ENCODE measurements around the gene NME1. TPM values are rescaled to one million over a fixed set of nuclear protein-coding genes. Genes with fewer than 3 reads are reported as not detected.

Gene NME1
- total RNA-seq, 1 donor: 105 TPM

DNA sequence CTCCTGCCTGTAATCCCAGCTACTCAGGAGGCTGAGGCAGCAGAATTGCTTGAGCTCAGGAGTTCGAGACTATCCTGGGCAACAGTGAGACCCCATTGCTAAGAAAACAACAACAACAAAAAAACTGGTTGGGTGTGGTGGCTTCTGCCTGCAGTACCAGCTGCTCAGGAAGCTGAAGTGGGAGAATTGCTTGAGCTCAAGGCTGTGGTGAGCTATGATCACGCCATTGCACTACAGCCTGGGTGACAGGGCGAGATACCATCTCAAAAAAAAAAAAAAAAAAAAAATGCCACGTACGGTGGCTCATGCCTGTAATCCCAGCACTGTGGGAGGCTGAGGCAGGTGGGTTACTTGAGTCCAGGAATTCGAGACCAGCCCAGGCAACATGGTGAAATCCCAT lies 46.9 kb downstream of the NME1 start:
- no peak for DNase-seq (ENCODE audit: low read depth)
- no peak overlapping the region for H3K4me3 ChIP-seq (ENCODE audit: low read depth, low read length)
- TF ChIP-seq, protein P1, sequence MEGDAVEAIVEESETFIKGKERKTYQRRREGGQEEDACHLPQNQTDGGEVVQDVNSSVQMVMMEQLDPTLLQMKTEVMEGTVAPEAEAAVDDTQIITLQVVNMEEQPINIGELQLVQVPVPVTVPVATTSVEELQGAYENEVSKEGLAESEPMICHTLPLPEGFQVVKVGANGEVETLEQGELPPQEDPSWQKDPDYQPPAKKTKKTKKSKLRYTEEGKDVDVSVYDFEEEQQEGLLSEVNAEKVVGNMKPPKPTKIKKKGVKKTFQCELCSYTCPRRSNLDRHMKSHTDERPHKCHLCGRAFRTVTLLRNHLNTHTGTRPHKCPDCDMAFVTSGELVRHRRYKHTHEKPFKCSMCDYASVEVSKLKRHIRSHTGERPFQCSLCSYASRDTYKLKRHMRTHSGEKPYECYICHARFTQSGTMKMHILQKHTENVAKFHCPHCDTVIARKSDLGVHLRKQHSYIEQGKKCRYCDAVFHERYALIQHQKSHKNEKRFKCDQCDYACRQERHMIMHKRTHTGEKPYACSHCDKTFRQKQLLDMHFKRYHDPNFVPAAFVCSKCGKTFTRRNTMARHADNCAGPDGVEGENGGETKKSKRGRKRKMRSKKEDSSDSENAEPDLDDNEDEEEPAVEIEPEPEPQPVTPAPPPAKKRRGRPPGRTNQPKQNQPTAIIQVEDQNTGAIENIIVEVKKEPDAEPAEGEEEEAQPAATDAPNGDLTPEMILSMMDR (IDR thresholded peaks at IDR 0.05; ENCODE audit: insufficient read depth, low read depth, low read length): no peak

DNA sequence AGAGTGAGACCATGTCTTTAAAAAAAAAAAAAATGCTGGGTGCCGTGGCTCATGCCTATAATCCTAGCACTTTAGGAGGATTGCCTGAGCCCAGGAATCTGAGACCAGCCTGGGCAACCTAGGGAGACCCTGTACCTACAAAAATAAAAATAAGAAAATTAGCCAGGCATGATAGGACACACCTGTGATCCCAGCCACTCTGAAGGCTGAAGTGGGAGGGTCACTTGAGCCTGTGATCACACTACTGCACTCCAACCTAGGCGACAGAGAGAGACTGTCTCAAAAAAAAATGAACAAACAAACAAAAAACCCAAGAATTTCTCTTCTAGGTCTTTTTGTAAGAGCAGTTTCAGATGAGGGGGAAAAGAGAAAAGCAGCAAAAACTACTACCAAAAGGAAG lies 47.5 kb downstream of the NME1 start:
- TF ChIP-seq, protein P1 (IDR thresholded peaks at IDR 0.05; ENCODE audit: insufficient read depth, low read depth, low read length): no peak

DNA sequence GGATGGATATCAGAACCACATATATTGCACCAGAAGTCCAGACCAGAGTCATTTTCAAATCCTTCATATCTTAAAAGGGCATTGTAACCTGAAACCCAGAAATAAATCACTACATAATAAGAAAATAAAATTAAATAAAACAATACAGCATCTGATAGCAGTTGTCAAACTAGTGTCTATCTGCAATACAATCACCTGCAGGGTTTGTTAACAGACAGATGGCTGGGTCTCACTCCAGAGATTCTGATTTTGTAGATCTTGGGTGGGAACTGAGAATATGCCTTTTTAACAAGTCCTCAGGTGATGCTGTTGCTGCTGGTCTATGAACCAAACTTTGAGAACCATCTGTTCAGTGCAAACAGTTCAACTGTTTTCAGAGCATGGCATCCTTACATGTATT lies 50.5 kb downstream of the NME1 start:
- DNase-seq (ENCODE audit: low read depth): no peak
- H3K4me3 ChIP-seq (ENCODE audit: low read depth, low read length): no peak overlapping the region
- TF ChIP-seq, protein P1 (IDR thresholded peaks at IDR 0.05; ENCODE audit: insufficient read depth, low read depth, low read length): no peak

More for the DNA sequence above, 47.5 kb downstream of the NME1 start:
- DNase-seq (ENCODE audit: low read depth): no peak
- H3K4me3 ChIP-seq (ENCODE audit: low read depth, low read length): no peak overlapping the region

Other genes with a start within 250 kb of the NME1 start
- 75.4 and 94.6 TPM in 2 replicates for gene SPAG9, start 32.7 kb upstream of the NME1 start, total RNA-seq
- gene NME2, start 12.9 kb downstream of the NME1 start, total RNA-seq: 438 and 486 TPM in 2 replicates
- gene MBTD1, start 106.5 kb downstream of the NME1 start, total RNA-seq: 9.7 and 15.1 TPM in 2 replicates
- 29.6 and 44.0 TPM in 2 replicates for gene UTP18, start 107.0 kb downstream of the NME1 start, total RNA-seq